ENCODE measurements around the gene ABL1.

GRCh38 chr9:130925050-130925678, 90.1 kb downstream of the ABL1 start:
- TF ChIP-seq FOXA1 (IDR thresholded peaks at IDR 0.05) (no peak), NFRKB (IDR thresholded peaks at IDR 0.05) (no peak), BHLHE40 (IDR thresholded peaks at IDR 0.05; ENCODE audit: borderline replicate concordance) (no peak), SUZ12 (IDR thresholded peaks at IDR 0.05) (no peak), TARDBP (IDR thresholded peaks at IDR 0.05) (no peak), SP1 (IDR thresholded peaks at IDR 0.05) (no peak), FOXK2 (IDR thresholded peaks at IDR 0.05) (no peak), CTBP1 (IDR thresholded peaks at IDR 0.05; ENCODE audit: borderline replicate concordance) (no peak), LEF1 (IDR thresholded peaks at IDR 0.05; ENCODE audit: borderline replicate concordance) (no peak), ZNF384 (IDR thresholded peaks at IDR 0.05) (no peak), FOXM1 (IDR thresholded peaks at IDR 0.05; ENCODE audit: borderline replicate concordance) (no peak), ELF4 (IDR thresholded peaks at IDR 0.05) (no peak)
